Trophoblast cell (in vitro differentiated cells and primary cell): ENCODE results near the gene GRID1.

Source experiments
- DNase-seq, 2 donors: peaks; one replicate each; pipeline ENCODE4 v3.0.0-alpha.2; 2016
- H2AFZ ChIP-seq: 2 replicates; pipeline ENCODE4 v1.6.1; 2013; ENCODE audit warnings: low read length, moderate library complexity, mild to moderate bottlenecking; ENCODE audit not compliant: insufficient read depth, poor library complexity
- H2AK5ac ChIP-seq: 2 replicates; pipeline ENCODE4 v1.6.1; 2013; ENCODE audit warnings: mild to moderate bottlenecking, low read length
- H2BK120ac ChIP-seq: 2 replicates; pipeline ENCODE4 v1.6.1; 2013; ENCODE audit warnings: low read length, mild to moderate bottlenecking, moderate library complexity; ENCODE audit not compliant: insufficient read depth, poor library complexity
- H2BK12ac ChIP-seq: 2 replicates; pipeline ENCODE4 v1.6.1; 2013; ENCODE audit warnings: mild to moderate bottlenecking, low read length, moderate library complexity
- H2BK5ac ChIP-seq: 2 replicates; pipeline ENCODE4 v1.6.1; 2013; ENCODE audit warnings: low read length, low read depth, moderate library complexity, mild to moderate bottlenecking; ENCODE audit not compliant: poor library complexity
- H3K14ac ChIP-seq: 2 replicates; pipeline ENCODE4 v1.6.1; 2013; ENCODE audit warnings: mild to moderate bottlenecking, low read length
- H3K18ac ChIP-seq: 2 replicates; pipeline ENCODE4 v1.6.1; 2013; ENCODE audit warnings: mild to moderate bottlenecking, low read length
- H3K23ac ChIP-seq: 2 replicates; pipeline ENCODE4 v1.6.1; 2013; ENCODE audit warnings: low read length
- H3K27ac ChIP-seq: 2 replicates; pipeline ENCODE4 v1.5.1; 2013; ENCODE audit warnings: low read depth, mild to moderate bottlenecking, inconsistent platforms, low read length, moderate library complexity
- H3K27me3 ChIP-seq: 2 replicates; pipeline ENCODE4 v1.6.1; 2013; ENCODE audit warnings: inconsistent platforms, mild to moderate bottlenecking, low read length, moderate library complexity; ENCODE audit not compliant: insufficient read depth
- H3K36me3 ChIP-seq, 2 experiments: 1 replicate in 1 of 2; 2 replicates in 1 of 2; pipeline ENCODE4 v1.6.1; 2013; ENCODE audit warnings: low read length in 2 of 2, mild to moderate bottlenecking in 2 of 2, moderate library complexity in 1 of 2; ENCODE audit not compliant: insufficient read depth in 2 of 2, control insufficient read depth in 1 of 2
- H3K4ac ChIP-seq: 2 replicates; pipeline ENCODE4 v1.6.1; 2013; ENCODE audit warnings: low read depth, mild to moderate bottlenecking, low read length, moderate library complexity
- H3K4me1 ChIP-seq, 2 experiments: 1 replicate in 1 of 2; 2 replicates in 1 of 2; pipeline ENCODE4 v1.6.1; 2013; ENCODE audit warnings: low read length in 2 of 2, mild to moderate bottlenecking in 2 of 2, moderate library complexity in 1 of 2; ENCODE audit not compliant: insufficient read depth in 2 of 2, control insufficient read depth in 1 of 2
- H3K4me2 ChIP-seq: 2 replicates; pipeline ENCODE4 v1.6.1; 2013; ENCODE audit warnings: inconsistent platforms, mild to moderate bottlenecking, low read length, moderate library complexity
- H3K4me3 ChIP-seq: 2 replicates; pipeline ENCODE4 v1.5.1; 2013; ENCODE audit warnings: mild to moderate bottlenecking, low read depth, low read length, inconsistent platforms
- H3K79me1 ChIP-seq: one replicate; pipeline ENCODE4 v1.6.1; 2013; ENCODE audit warnings: low read length
- H3K79me2 ChIP-seq: 2 replicates; pipeline ENCODE4 v1.6.1; 2013; ENCODE audit warnings: low read length, mild to moderate bottlenecking; ENCODE audit not compliant: control insufficient read depth, insufficient read depth, poor library complexity
- H3K9ac ChIP-seq: 2 replicates; pipeline ENCODE4 v1.6.1; 2013; ENCODE audit warnings: mild to moderate bottlenecking, low read length
- H3K9me3 ChIP-seq: 2 replicates; pipeline ENCODE4 v1.6.1; 2013; ENCODE audit warnings: low read depth, mild to moderate bottlenecking, control low read depth, inconsistent platforms, low read length; ENCODE audit not compliant: insufficient read depth
- H4K12ac ChIP-seq: 2 replicates; pipeline ENCODE4 v1.6.1; 2013; ENCODE audit warnings: low read depth, mild to moderate bottlenecking, low read length, moderate library complexity
- H4K8ac ChIP-seq: 2 replicates; pipeline ENCODE4 v1.6.1; 2013; ENCODE audit warnings: low read depth, mild to moderate bottlenecking, low read length, moderate library complexity
- H4K91ac ChIP-seq: one replicate; pipeline ENCODE4 v1.6.1; 2013; ENCODE audit warnings: low read depth, mild to moderate bottlenecking, low read length, moderate library complexity
- WGBS: extraction: QIAGEN DNeasy Blood & Tissue Kit; methylation state at CpG from one replicate; pipeline ENCODE4 v1.1.7; 2013; ENCODE audit warnings: missing lambda C conversion rate; ENCODE audit not compliant: insufficient read length, insufficient coverage; ENCODE audit errors: extremely low coverage; 5-methylcytosine and 5-hydroxymethylcytosine counted together

GRID1 gene

GRCh38 chr10:85916994-85917573 is 449.5 kb downstream of the GRID1 start:
- no peak overlapping the region for H3K27ac ChIP-seq
- H3K18ac ChIP-seq: no peak overlapping the region
- H2BK12ac ChIP-seq: no peak overlapping the region
- H3K4me2 ChIP-seq: no peak overlapping the region
- H3K79me2 ChIP-seq: no peaks in the 10 kb centered on the region
- H3K9me3 ChIP-seq: no peaks in the 10 kb centered on the region
- no CpG with 5 or more reads among the region's 2 CpGs for WGBS
- no peak overlapping the region for H4K8ac ChIP-seq
- no peak overlapping the region for H3K23ac ChIP-seq
- DNase-seq: no peak
- no peak overlapping the region for H2AFZ ChIP-seq
- H3K79me1 ChIP-seq: no peaks in the 10 kb centered on the region
- no peaks in the 10 kb centered on the region for H3K27me3 ChIP-seq
- no peaks in the 10 kb centered on the region for H3K36me3 ChIP-seq
- H2BK5ac ChIP-seq: no peak overlapping the region
- H4K91ac ChIP-seq: no peak overlapping the region
- H3K9ac ChIP-seq: no peak overlapping the region
- H2BK120ac ChIP-seq: no peak overlapping the region
- no peak overlapping the region for H4K12ac ChIP-seq
- no peaks in the 10 kb centered on the region for H3K4me1 ChIP-seq
- no peak overlapping the region for H3K4ac ChIP-seq
- H3K4me3 ChIP-seq: no peak overlapping the region
- H2AK5ac ChIP-seq: no peak overlapping the region
- H3K14ac ChIP-seq: no peak overlapping the region

GRCh38 chr10:85916286-85916685 is 450.3 kb downstream of the GRID1 start:
- Histone ChIP-seq H3K23ac (no peak overlapping the region), H3K79me1 (no peaks in the 10 kb centered on the region), H3K27ac (no peak overlapping the region), H4K91ac (no peak overlapping the region), H3K4ac (no peak overlapping the region), H3K9ac (no peak overlapping the region), H4K8ac (no peak overlapping the region), H2BK12ac (no peak overlapping the region), H3K4me1 (no peaks in the 10 kb centered on the region), H2AK5ac (no peak overlapping the region), H3K4me3 (no peak overlapping the region), H4K12ac (no peak overlapping the region), H3K36me3 (no peaks in the 10 kb centered on the region), H2AFZ (no peak overlapping the region), H2BK5ac (no peak overlapping the region), H3K27me3 (no peaks in the 10 kb centered on the region), H3K4me2 (no peak overlapping the region), H3K18ac (no peak overlapping the region), H3K9me3 (no peaks in the 10 kb centered on the region), H3K79me2 (no peaks in the 10 kb centered on the region), H3K14ac (no peak overlapping the region), H2BK120ac (no peak overlapping the region)
- WGBS: no CpG with 5 or more reads among the region's 5 CpGs
- DNase-seq: no peak

- H3K79me2 ChIP-seq: no peaks in the 10 kb centered on the region
- no peak overlapping the region for H3K27ac ChIP-seq
- no peak for DNase-seq
- H2BK12ac ChIP-seq: no peak overlapping the region
- no peak overlapping the region for H2AFZ ChIP-seq
- H4K8ac ChIP-seq: no peak overlapping the region
- H4K12ac ChIP-seq: no peak overlapping the region
- H3K23ac ChIP-seq: no peak overlapping the region
- no peaks in the 10 kb centered on the region for H3K27me3 ChIP-seq
- 100% methylated on average over 1 of the region's 4 CpGs for WGBS
- no peaks in the 10 kb centered on the region for H3K36me3 ChIP-seq
- H4K91ac ChIP-seq: no peak overlapping the region
- no peaks in the 10 kb centered on the region for H3K9me3 ChIP-seq
- no peak overlapping the region for H3K14ac ChIP-seq
- no peak overlapping the region for H2BK5ac ChIP-seq
- no peak overlapping the region for H3K4me2 ChIP-seq
- no peak overlapping the region for H3K9ac ChIP-seq
- no peak overlapping the region for H3K4ac ChIP-seq
- no peak overlapping the region for H2BK120ac ChIP-seq
- H3K4me1 ChIP-seq: no peaks in the 10 kb centered on the region
- H3K18ac ChIP-seq: no peak overlapping the region
- H3K4me3 ChIP-seq: no peak overlapping the region
- no peak overlapping the region for H2AK5ac ChIP-seq
- H3K79me1 ChIP-seq: no peaks in the 10 kb centered on the region
Observed at GRCh38 chr10:85915245-85915846, 451.2 kb downstream of the GRID1 start.

GRCh38 chr10:85914720-85915119 is 451.9 kb downstream of the GRID1 start:
- Histone ChIP-seq H3K79me1 (no peaks in the 10 kb centered on the region), H3K9me3 (no peaks in the 10 kb centered on the region), H3K36me3 (no peaks in the 10 kb centered on the region), H2BK12ac (no peak overlapping the region), H3K18ac (no peak overlapping the region), H3K14ac (no peak overlapping the region), H3K4me1 (no peaks in the 10 kb centered on the region), H3K4ac (no peak overlapping the region), H2AK5ac (no peak overlapping the region), H3K27me3 (no peaks in the 10 kb centered on the region), H3K27ac (no peak overlapping the region), H4K91ac (no peak overlapping the region), H4K8ac (no peak overlapping the region), H3K23ac (no peak overlapping the region), H3K9ac (no peak overlapping the region), H3K4me2 (no peak overlapping the region), H2AFZ (no peak overlapping the region), H2BK120ac (no peak overlapping the region), H3K79me2 (no peaks in the 10 kb centered on the region), H4K12ac (no peak overlapping the region), H3K4me3 (no peak overlapping the region), H2BK5ac (no peak overlapping the region)
- WGBS: no CpG with 5 or more reads among the region's 3 CpGs
- DNase-seq: no peak
